Transverse colon (tissue), 4 donors: ENCODE data around the gene SRP9. TPM values are rescaled to one million over a fixed set of nuclear protein-coding genes. Genes with fewer than 3 reads are reported as not detected.
A peak's percentile ranks its signal among the peaks of the same experiment; 100 is the strongest.
"Not testable (repeated sequence)": the region's sequence is repeated elsewhere in the genome, so short reads cannot be mapped to it uniquely, and the experiment has no call there.

Experiments used
- DNase-seq: peaks from one replicate; pipeline ENCODE4 v3.0.0-alpha.2; 2019
- H3K27ac ChIP-seq, 4 donors: fragments of 200-600 bp; sonication (generic); 2 replicates each; pipeline ENCODE4 v1.5.1; 2016 to 2018; ENCODE audit warnings: inconsistent platforms in 4 of 4
- H3K27me3 ChIP-seq: fragments of 200-600 bp; sonication (generic); 2 replicates; pipeline ENCODE4 v1.5.1; 2017; ENCODE audit warnings: inconsistent platforms
- H3K36me3 ChIP-seq, 4 donors: fragments of 200-600 bp; sonication (generic); 2 replicates each; pipeline ENCODE4 v1.5.1; 2017 to 2019; ENCODE audit warnings: inconsistent platforms in 4 of 4
- H3K4me1 ChIP-seq, 4 donors: fragments of 200-600 bp; sonication (generic); 2 replicates each; pipeline ENCODE4 v1.5.1; 2017 to 2020; ENCODE audit warnings: inconsistent platforms in 4 of 4
- H3K4me3 ChIP-seq, 4 donors: fragments of 200-600 bp; sonication (generic); 1 replicate in 1 of 4; 2 replicates in 3 of 4; pipeline versions ENCODE4 v1.5.1 to v1.6.1; 2017 to 2019; ENCODE audit warnings: inconsistent platforms in 4 of 4
- H3K9me3 ChIP-seq, 2 donors: fragments of 200-600 bp; sonication (generic); 2 replicates each; pipeline ENCODE4 v1.5.1; 2017 to 2019; ENCODE audit warnings: inconsistent platforms in 2 of 2
- EP300 ChIP-seq: sonication (generic); formaldehyde crosslinking; IDR thresholded peaks from one replicate; pipeline ENCODE4 v1.6.1; 2017; ENCODE audit warnings: antibody characterized with exemption, low read depth
- POLR2A ChIP-seq: fragments of 450-650 bp; IDR thresholded peaks from one replicate; pipeline ENCODE4 v1.6.1; 2016; ENCODE audit warnings: antibody characterized with exemption, mild to moderate bottlenecking, moderate library complexity
- POLR2AphosphoS5 ChIP-seq, 3 donors: sonication (generic); formaldehyde crosslinking; IDR thresholded peaks; one replicate each; pipeline ENCODE4 v1.6.1; 2016; ENCODE audit warnings: antibody characterized with exemption in 3 of 3
- WGBS, 2 donors: methylation state at CpG; one replicate each; pipeline ENCODE4 v1.1.5; 2018; ENCODE audit warnings: low coverage in 1 of 2; 5-methylcytosine and 5-hydroxymethylcytosine counted together
- in situ Hi-C, 4 donors: fragments of 200-750 bp; cut with MboI; loops; one replicate each; pipeline versions ENCODE4 v1.15.0 to v1.15.1; 2017; ENCODE audit warnings: low sequenced_read_pairs in 3 of 4, low pct_ligation_motif_present in 1 of 4, low pct_unique_long_range_greater_than_20kb in 1 of 4
- intact Hi-C: fragments of 100-400 bp; cut with DNase I; formaldehyde crosslinking; loops from one replicate; pipeline ENCODE4 v1.15.1; 2023; ENCODE audit warnings: low total_unique reads
- total RNA-seq, 4 donors: library from RNA; depleted of rRNA; stranded (reverse); fragments of >200 nt; gene quantifications; one replicate each; pipeline ENCODE4 v1.1.0, GENCODE V29; 2016
- TF ChIP-seq, protein P1 (sequence below), 5 experiments: fragments of 200-600 bp in 3 of 5; fragments of 450-650 bp in 2 of 5; sonication (generic) in 3 of 5; IDR thresholded peaks; 1 replicate in 2 of 5; 2 replicates in 3 of 5; pipeline ENCODE4 v1.5.1; 2016 to 2017; ENCODE audit warnings: antibody characterized with exemption in 5 of 5, inconsistent platforms in 3 of 5, mild to moderate bottlenecking in 2 of 5, moderate library complexity in 1 of 5

Gene SRP9
- total RNA-seq, 4 donors from 2014 or later = 42.3 to 208 (median 117) TPM

DNA sequence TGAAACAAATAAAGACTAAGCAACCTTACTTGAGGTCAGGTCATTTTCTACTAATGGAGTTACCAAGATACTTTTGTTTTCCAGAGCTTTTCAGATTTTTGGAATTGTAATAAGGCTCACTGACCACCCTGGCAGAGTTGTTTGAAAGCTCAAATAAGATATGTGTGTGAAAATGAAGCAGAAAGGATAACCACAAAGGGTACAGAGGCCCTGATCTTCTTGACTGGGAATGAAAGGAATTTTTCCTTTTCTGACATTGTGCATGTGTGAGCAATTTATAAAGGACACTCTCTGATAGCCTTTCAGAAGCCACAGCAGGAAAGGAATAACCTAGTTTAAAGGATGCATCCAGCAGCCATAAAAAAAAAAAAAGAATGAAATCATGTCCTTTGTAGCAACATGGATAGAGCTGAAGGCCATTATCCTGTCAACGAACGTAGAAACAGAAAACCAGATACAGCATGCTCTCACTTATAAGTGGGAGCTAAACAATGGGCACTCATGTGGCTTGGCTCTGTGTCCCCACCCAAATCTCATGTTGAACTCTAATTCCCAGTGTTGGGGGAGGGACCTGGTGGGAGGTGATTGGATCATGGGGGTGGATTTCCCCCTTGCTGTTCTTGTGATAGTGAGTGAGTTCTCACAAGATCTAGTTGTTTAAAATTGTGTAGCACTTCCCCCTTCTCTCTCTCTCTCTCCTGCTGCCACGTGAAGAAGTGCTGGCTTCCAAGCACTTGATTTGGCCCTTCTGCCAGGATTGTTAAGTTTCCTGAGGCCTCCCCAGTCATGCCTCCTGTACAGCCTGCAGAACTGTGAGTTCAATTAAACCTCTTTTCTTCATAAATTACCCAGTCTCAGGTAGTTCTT lies 3.1 kb upstream of the SRP9 start:
- DNase-seq = no peak
- peak overlapping the region in 3 of 4 donors; percentile 7 to 75 (median 61) for H3K27ac ChIP-seq
- intact Hi-C loops = loop anchor here (5.0 to 10.0 kb wide), 5 partner anchors 38 to 220 kb away; partner anchors contain the start of genes ENAH and EPHX1

DNA sequence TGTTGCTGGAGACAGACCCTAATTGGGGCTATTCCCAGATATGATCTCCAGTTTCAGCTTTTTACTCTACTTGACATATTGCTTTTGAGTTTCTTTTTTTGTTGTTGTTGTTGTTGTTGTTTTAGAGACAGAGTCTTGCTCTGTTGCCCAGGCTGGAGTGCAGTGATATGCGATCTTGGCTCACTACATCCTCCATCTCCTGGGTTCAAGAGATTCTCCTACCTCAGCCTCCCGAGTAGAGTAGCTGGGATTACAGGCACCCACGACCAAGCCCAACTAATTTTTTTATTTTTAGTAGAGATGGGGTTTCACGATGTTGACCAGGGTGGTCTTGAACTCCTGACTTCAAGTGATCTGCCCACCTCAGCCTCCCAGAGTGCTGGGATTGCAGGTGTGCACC lies 1.3 kb upstream of the SRP9 start:
- Histone ChIP-seq H3K4me3 (no peak overlapping the region), H3K27ac (peak overlapping the region in 1 of 4 donors; percentile 95), H3K4me1 (peaks cover 9 to 57% (median 47%) of the 10 kb centered on the region in 4 donors), H3K36me3 (no peaks in the 10 kb centered on the region), H3K9me3 (no peaks in the 10 kb centered on the region), H3K27me3 (no peaks in the 10 kb centered on the region)
- no peak for DNase-seq
- intact Hi-C loops (loop anchor here (5.0 to 10.0 kb wide), 5 partner anchors 36 to 221 kb away; partner anchors contain the start of genes ENAH and EPHX1), in situ Hi-C loops (loop anchor here in 3 of 4 donors (10.0 to 25.0 kb wide), 3 partner anchors 136 to 291 kb away; partner anchors contain the start of gene PYCR2 (in 1 of the 3))
- no peak for TF ChIP-seq POLR2A
- TF ChIP-seq, protein P1, sequence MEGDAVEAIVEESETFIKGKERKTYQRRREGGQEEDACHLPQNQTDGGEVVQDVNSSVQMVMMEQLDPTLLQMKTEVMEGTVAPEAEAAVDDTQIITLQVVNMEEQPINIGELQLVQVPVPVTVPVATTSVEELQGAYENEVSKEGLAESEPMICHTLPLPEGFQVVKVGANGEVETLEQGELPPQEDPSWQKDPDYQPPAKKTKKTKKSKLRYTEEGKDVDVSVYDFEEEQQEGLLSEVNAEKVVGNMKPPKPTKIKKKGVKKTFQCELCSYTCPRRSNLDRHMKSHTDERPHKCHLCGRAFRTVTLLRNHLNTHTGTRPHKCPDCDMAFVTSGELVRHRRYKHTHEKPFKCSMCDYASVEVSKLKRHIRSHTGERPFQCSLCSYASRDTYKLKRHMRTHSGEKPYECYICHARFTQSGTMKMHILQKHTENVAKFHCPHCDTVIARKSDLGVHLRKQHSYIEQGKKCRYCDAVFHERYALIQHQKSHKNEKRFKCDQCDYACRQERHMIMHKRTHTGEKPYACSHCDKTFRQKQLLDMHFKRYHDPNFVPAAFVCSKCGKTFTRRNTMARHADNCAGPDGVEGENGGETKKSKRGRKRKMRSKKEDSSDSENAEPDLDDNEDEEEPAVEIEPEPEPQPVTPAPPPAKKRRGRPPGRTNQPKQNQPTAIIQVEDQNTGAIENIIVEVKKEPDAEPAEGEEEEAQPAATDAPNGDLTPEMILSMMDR (IDR thresholded peaks at IDR 0.05) = no peak
- no peak for TF ChIP-seq POLR2AphosphoS5 (IDR thresholded peaks at IDR 0.05)
- TF ChIP-seq EP300 = no peak
- WGBS, 2 donors = 93% methylated on average over 4 of the region's 4 CpGs; no CpG with 5 or more reads in 1 of the 2 donors

More for the DNA sequence above, 3.1 kb upstream of the SRP9 start:
- Histone ChIP-seq H3K9me3 (no peaks in the 10 kb centered on the region), H3K36me3 (no peaks in the 10 kb centered on the region), H3K4me1 (peaks cover 7 to 41% (median 35%) of the 10 kb centered on the region in 4 donors), H3K27me3 (no peaks in the 10 kb centered on the region), H3K4me3 (no peak overlapping the region)
- in situ Hi-C loops = loop anchor here in 3 of 4 donors (10.0 to 25.0 kb wide), 4 partner anchors 138 to 290 kb away; partner anchors contain the start of gene PYCR2 (in 1 of the 3)
- 46 to 73% methylated on average over 3 of the region's 3 CpGs for WGBS, 2 donors
- TF ChIP-seq EP300 (no peak), POLR2AphosphoS5 (IDR thresholded peaks at IDR 0.05) (peak in 1 of 3 donors; percentile 39)

DNA sequence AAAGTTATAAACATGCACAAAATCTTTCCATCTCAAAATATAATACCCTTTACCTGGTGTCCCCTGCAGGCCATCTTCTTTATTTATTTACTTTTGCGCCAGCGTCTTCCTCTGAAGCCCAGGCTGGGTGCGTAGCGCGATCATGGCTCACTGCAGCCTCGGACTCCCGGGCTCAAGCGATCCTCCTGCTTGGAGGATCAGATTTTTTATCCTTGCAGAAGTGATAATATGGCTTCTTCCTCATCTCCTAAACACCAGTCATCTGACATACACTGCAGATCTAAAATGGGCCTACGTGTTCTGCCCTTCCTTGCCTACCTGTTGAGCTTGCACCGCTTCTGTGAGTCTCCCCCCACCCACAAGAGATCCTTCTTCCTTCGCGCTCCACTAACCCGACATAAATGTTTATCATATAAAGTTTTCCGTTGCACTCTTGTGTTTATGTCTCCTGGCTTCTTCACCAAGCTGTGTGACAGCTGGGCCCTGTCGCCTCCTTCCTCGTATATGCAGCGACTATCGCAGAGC lies 506 bp upstream of the SRP9 start:
- intact Hi-C loops = loop anchor here (5.0 to 10.0 kb wide), 5 partner anchors 35 to 222 kb away; partner anchors contain the start of genes ENAH and EPHX1
- H3K4me3 ChIP-seq = peak overlapping the region in 3 of 4 donors; percentile 51 to 77 (median 76)
- no peaks in the 10 kb centered on the region for H3K9me3 ChIP-seq
- in situ Hi-C loops = loop anchor here in 3 of 4 donors (10.0 to 25.0 kb wide), 3 partner anchors 135 to 292 kb away; partner anchors contain the start of gene PYCR2 (in 1 of the 3)
- no peaks in the 10 kb centered on the region for H3K36me3 ChIP-seq
- WGBS, 2 donors = 10 to 13% methylated on average over 14 to 18 of the region's 18 CpGs
- H3K27me3 ChIP-seq = no peaks in the 10 kb centered on the region
- TF ChIP-seq POLR2AphosphoS5 (IDR thresholded peaks at IDR 0.05) = no peak
- peak overlapping the region; percentile 95 to 98 (median 97) for H3K27ac ChIP-seq
- peaks cover 4 to 57% (median 45%) of the 10 kb centered on the region in 4 donors for H3K4me1 ChIP-seq
- DNase-seq = peak; percentile 25

DNA sequence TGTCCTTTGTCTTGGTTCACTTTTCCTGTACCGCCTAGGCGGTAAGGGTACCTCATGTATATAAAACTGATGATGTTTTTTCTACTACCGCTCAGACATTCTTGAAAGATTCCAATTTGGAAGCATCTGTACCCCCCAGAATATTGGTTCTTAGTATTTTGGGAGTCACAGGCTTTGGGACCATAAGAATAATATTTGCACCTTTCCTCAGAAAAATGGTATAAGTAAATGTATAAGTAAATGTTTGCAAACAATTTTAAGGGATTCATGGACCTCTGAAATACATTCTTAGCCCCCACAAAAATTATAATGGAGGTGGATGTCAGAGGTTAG lies 677 bp downstream of the SRP9 start:
- Histone ChIP-seq H3K36me3 (peaks cover 0 to 1% (median 0%) of the 10 kb centered on the region in 4 donors), H3K27me3 (no peaks in the 10 kb centered on the region), H3K27ac (peak overlapping the region; percentile 95 to 98 (median 97)), H3K9me3 (no peaks in the 10 kb centered on the region), H3K4me1 (peaks cover 2 to 57% (median 37%) of the 10 kb centered on the region in 4 donors), H3K4me3 (peak overlapping the region; percentile 51 to 77 (median 74))
- in situ Hi-C loops (loop anchor here in 3 of 4 donors (10.0 to 25.0 kb wide), 3 partner anchors 134 to 294 kb away; partner anchors contain the start of gene PYCR2 (in 1 of the 3)), intact Hi-C loops (loop anchor here (5.0 to 10.0 kb wide), 5 partner anchors 34 to 224 kb away; partner anchors contain the start of genes ENAH and EPHX1)
- no peak for DNase-seq
- WGBS, 2 donors = 0% methylated on average over 3 of the region's 3 CpGs; no CpG with 5 or more reads in 1 of the 2 donors
- TF ChIP-seq POLR2A (no peak), EP300 (no peak), POLR2AphosphoS5 (IDR thresholded peaks at IDR 0.05) (no peak)
- TF ChIP-seq, protein P1 (IDR thresholded peaks at IDR 0.05) = no peak

DNA sequence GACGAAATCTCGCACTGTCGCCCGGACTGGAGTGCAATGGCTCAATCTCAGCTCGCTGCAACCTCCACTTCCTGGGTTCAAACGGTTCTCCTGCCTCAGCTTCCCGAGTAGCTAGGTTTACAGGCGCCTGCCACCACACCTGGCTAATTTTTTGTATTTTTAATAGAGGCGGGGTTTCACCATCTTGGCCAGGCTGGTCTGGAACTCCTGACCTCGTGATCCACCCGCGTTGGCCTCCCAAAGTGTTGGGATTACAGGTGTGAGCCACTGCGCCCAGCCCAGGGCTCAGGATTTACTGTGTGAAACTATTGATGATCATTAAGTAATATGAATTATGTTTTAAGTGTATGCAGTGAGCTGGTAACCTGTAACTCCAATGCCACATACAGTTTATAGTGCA lies 1.5 kb downstream of the SRP9 start:
- DNase-seq, H3K36me3 ChIP-seq, H3K27me3 ChIP-seq, H3K9me3 ChIP-seq: not testable (repeated sequence)
- WGBS, 2 donors = 20 to 53% methylated on average over 1 to 13 of the region's 13 CpGs
- in situ Hi-C loops = loop anchor here in 3 of 4 donors (10.0 to 25.0 kb wide), 3 partner anchors 133 to 294 kb away; partner anchors contain the start of gene PYCR2 (in 1 of the 3)
- Histone ChIP-seq H3K4me3 (peak overlapping the region in 3 of 4 donors; percentile 51 to 77 (median 76)), H3K4me1 (peaks cover 2 to 63% (median 40%) of the 10 kb centered on the region in 4 donors), H3K27ac (peak overlapping the region; percentile 95 to 98 (median 97))
- intact Hi-C loops = loop anchor here (5.0 to 10.0 kb wide), 5 partner anchors 33 to 224 kb away; partner anchors contain the start of genes ENAH and EPHX1
